ENCODE data around the gene IMPA2.

GRCh38 chr18:12029786-12030584 lies 48.7 kb downstream of the IMPA2 start:
- TF ChIP-seq CTCF (IDR thresholded peaks at IDR 0.05) (no peak), POLR2AphosphoS5 (IDR thresholded peaks at IDR 0.05; ENCODE audit: low read depth, low read length) (no peak), REST (IDR thresholded peaks at IDR 0.05; ENCODE audit: insufficient read depth in 1 of 2, low read depth in 2 of 2, low read length in 1 of 2) (no peak), SIN3A (IDR thresholded peaks at IDR 0.05; ENCODE audit: borderline replicate concordance, insufficient read depth, low read depth, low read length) (no peak), TCF7L2 (IDR thresholded peaks at IDR 0.05; ENCODE audit: low read depth, low read length) (no peak)
